ENCODE measurements around the gene CPEB3.
A peak's percentile ranks its signal among the peaks of the same experiment; 100 is the strongest.

Gene CPEB3

GRCh38 chr10:92121686-92122492, 169.0 kb downstream of the CPEB3 start:
- peak overlapping the region; percentile 61 for H3K27ac ChIP-seq
- TF ChIP-seq ZFX (IDR thresholded peaks at IDR 0.05; ENCODE audit: borderline replicate concordance), result no peak
- TF ChIP-seq CTCF (IDR thresholded peaks at IDR 0.05), result no peak

- H3K27ac ChIP-seq, result no peak overlapping the region
- TF ChIP-seq ZFX (IDR thresholded peaks at IDR 0.05; ENCODE audit: borderline replicate concordance) (no peak), CTCF (IDR thresholded peaks at IDR 0.05) (no peak)
These were observed 171.5 kb downstream of the CPEB3 start for GRCh38 chr10:92119340-92119739.

GRCh38 chr10:92114917-92115316, 176.0 kb downstream of the CPEB3 start:
- H3K27ac ChIP-seq, result peak overlapping the region; percentile 50

GRCh38 chr10:92113911-92114600, 176.8 kb downstream of the CPEB3 start:
- TF ChIP-seq ZFX (IDR thresholded peaks at IDR 0.05; ENCODE audit: borderline replicate concordance) (no peak), CTCF (IDR thresholded peaks at IDR 0.05) (no peak)
- H3K27ac ChIP-seq, result peak overlapping the region; percentile 50

- no peak for TF ChIP-seq ZFX (IDR thresholded peaks at IDR 0.05; ENCODE audit: borderline replicate concordance)
- no peak for TF ChIP-seq CTCF (IDR thresholded peaks at IDR 0.05)
- no peak overlapping the region for H3K27ac ChIP-seq
These were observed 178.4 kb downstream of the CPEB3 start for GRCh38 chr10:92112462-92112861.

- TF ChIP-seq CTCF (IDR thresholded peaks at IDR 0.05), result no peak
- no peak for TF ChIP-seq ZFX (IDR thresholded peaks at IDR 0.05; ENCODE audit: borderline replicate concordance)
- H3K27ac ChIP-seq, result no peak overlapping the region
These were observed 179.4 kb downstream of the CPEB3 start for GRCh38 chr10:92111336-92111939.

- TF ChIP-seq ZFX (IDR thresholded peaks at IDR 0.05; ENCODE audit: borderline replicate concordance) (no peak), CTCF (IDR thresholded peaks at IDR 0.05) (no peak)
These were observed 180.7 kb downstream of the CPEB3 start for GRCh38 chr10:92110039-92110794.

More at GRCh38 chr10:92110039-92110794, 180.7 kb downstream of the CPEB3 start:
- H3K27ac ChIP-seq, result no peak overlapping the region
